Measurements from ENCODE around the gene TET1.
"Not testable (repeated sequence)": the region's sequence is repeated elsewhere in the genome, so short reads cannot be mapped to it uniquely, and the experiment has no call there.

Gene TET1

GRCh38 chr10:68560186-68560942 lies at the start of gene TET1:
Gene TET1 (plus strand): TSS chr10:68560337. CDS start chr10:68572339, 12,002 bp downstream.
- peak within 1 kb of the TSS; percentile 66 for H3K4me3 Mint-ChIP-seq
- H3K36me3 Mint-ChIP-seq: no peaks in the 10 kb centered on the region
- no peaks in the 10 kb centered on the region for H3K9me3 Mint-ChIP-seq
- H3K27ac Mint-ChIP-seq: no peak within 1 kb of the TSS
- H3K4me1 Mint-ChIP-seq: peaks cover 29% of the 10 kb centered on the region
- peak; percentile 48 for ATAC-seq
- H3K27me3 Mint-ChIP-seq: peaks cover 80% of the 10 kb centered on the region

GRCh38 chr10:68516216-68516615 lies 43.9 kb upstream of the TET1 start:
- not testable (repeated sequence) for ATAC-seq, H3K27ac Mint-ChIP-seq, H3K4me3 Mint-ChIP-seq, H3K4me1 Mint-ChIP-seq, H3K9me3 Mint-ChIP-seq, H3K27me3 Mint-ChIP-seq
- H3K36me3 Mint-ChIP-seq: peaks cover 15% of the 10 kb centered on the region

GRCh38 chr10:68516766-68517165 lies 43.4 kb upstream of the TET1 start:
- Mint-ChIP-seq H3K27ac (no peak overlapping the region), H3K4me3 (no peak overlapping the region), H3K4me1 (no peaks in the 10 kb centered on the region), H3K36me3 (peaks cover 16% of the 10 kb centered on the region), H3K27me3 (no peaks in the 10 kb centered on the region), H3K9me3 (no peaks in the 10 kb centered on the region)
- no peak for ATAC-seq

- Mint-ChIP-seq H3K36me3 (peaks cover 20% of the 10 kb centered on the region), H3K4me1 (no peaks in the 10 kb centered on the region)
These were observed 42.9 kb upstream of the TET1 start for GRCh38 chr10:68517188-68517587.

GRCh38 chr10:68518609-68519008 lies 41.5 kb upstream of the TET1 start:
- not testable (repeated sequence) for H3K4me3 Mint-ChIP-seq, H3K27ac Mint-ChIP-seq, ATAC-seq, H3K9me3 Mint-ChIP-seq, H3K4me1 Mint-ChIP-seq, H3K27me3 Mint-ChIP-seq
- peaks cover 16% of the 10 kb centered on the region for H3K36me3 Mint-ChIP-seq

More at GRCh38 chr10:68517188-68517587, 42.9 kb upstream of the TET1 start:
- ATAC-seq: no peak
- Mint-ChIP-seq H3K9me3 (no peaks in the 10 kb centered on the region), H3K27me3 (no peaks in the 10 kb centered on the region), H3K27ac (no peak overlapping the region), H3K4me3 (no peak overlapping the region)

GRCh38 chr10:68525490-68526038 lies 34.6 kb upstream of the TET1 start:
- not testable (repeated sequence) for ATAC-seq, H3K27ac Mint-ChIP-seq, H3K27me3 Mint-ChIP-seq, H3K4me3 Mint-ChIP-seq, H3K9me3 Mint-ChIP-seq
- Mint-ChIP-seq H3K36me3 (peaks cover 11% of the 10 kb centered on the region), H3K4me1 (peaks cover 16% of the 10 kb centered on the region)

- no peak for ATAC-seq
- Mint-ChIP-seq H3K36me3 (peaks cover 10% of the 10 kb centered on the region), H3K4me3 (peak overlapping the region; percentile 89)
These were observed 33.4 kb upstream of the TET1 start for GRCh38 chr10:68526634-68527307.

GRCh38 chr10:68536973-68537372 lies 23.2 kb upstream of the TET1 start:
- ATAC-seq: no peak
- Mint-ChIP-seq H3K4me3 (no peak overlapping the region), H3K27me3 (no peaks in the 10 kb centered on the region), H3K9me3 (no peaks in the 10 kb centered on the region), H3K27ac (no peak overlapping the region), H3K4me1 (no peaks in the 10 kb centered on the region), H3K36me3 (no peaks in the 10 kb centered on the region)

More at GRCh38 chr10:68526634-68527307, 33.4 kb upstream of the TET1 start:
- Mint-ChIP-seq H3K4me1 (peaks cover 16% of the 10 kb centered on the region), H3K27ac (peak overlapping the region; percentile 83), H3K9me3 (no peaks in the 10 kb centered on the region), H3K27me3 (no peaks in the 10 kb centered on the region)

- Mint-ChIP-seq H3K36me3 (no peaks in the 10 kb centered on the region), H3K4me3 (no peak overlapping the region), H3K4me1 (no peaks in the 10 kb centered on the region), H3K27ac (no peak overlapping the region), H3K27me3 (no peaks in the 10 kb centered on the region), H3K9me3 (no peaks in the 10 kb centered on the region)
- ATAC-seq: no peak
These were observed 22.3 kb upstream of the TET1 start for GRCh38 chr10:68537796-68538195.

- Mint-ChIP-seq H3K4me1 (no peaks in the 10 kb centered on the region), H3K4me3 (no peak overlapping the region), H3K27ac (no peak overlapping the region), H3K27me3 (no peaks in the 10 kb centered on the region), H3K9me3 (no peaks in the 10 kb centered on the region), H3K36me3 (no peaks in the 10 kb centered on the region)
- peak; percentile 81 for ATAC-seq
These were observed 16.9 kb upstream of the TET1 start for GRCh38 chr10:68543004-68543918.

- ATAC-seq: peak; percentile 58
- no peak overlapping the region for H3K27ac Mint-ChIP-seq
- no peak overlapping the region for H3K4me3 Mint-ChIP-seq
- no peaks in the 10 kb centered on the region for H3K4me1 Mint-ChIP-seq
- no peaks in the 10 kb centered on the region for H3K9me3 Mint-ChIP-seq
- H3K36me3 Mint-ChIP-seq: no peaks in the 10 kb centered on the region
- peaks cover 9% of the 10 kb centered on the region for H3K27me3 Mint-ChIP-seq
These were observed 9.3 kb upstream of the TET1 start for GRCh38 chr10:68550747-68551411.

- no peak overlapping the region for H3K4me3 Mint-ChIP-seq
- H3K27ac Mint-ChIP-seq: no peak overlapping the region
- no peak for ATAC-seq
- peaks cover 20% of the 10 kb centered on the region for H3K27me3 Mint-ChIP-seq
- no peaks in the 10 kb centered on the region for H3K36me3 Mint-ChIP-seq
- H3K9me3 Mint-ChIP-seq: no peaks in the 10 kb centered on the region
- H3K4me1 Mint-ChIP-seq: no peaks in the 10 kb centered on the region
These were observed 7.0 kb upstream of the TET1 start for GRCh38 chr10:68553138-68553537.

GRCh38 chr10:68553599-68553998 lies 6.5 kb upstream of the TET1 start:
- H3K9me3 Mint-ChIP-seq: no peaks in the 10 kb centered on the region
- no peaks in the 10 kb centered on the region for H3K4me1 Mint-ChIP-seq
- H3K36me3 Mint-ChIP-seq: no peaks in the 10 kb centered on the region
- no peak overlapping the region for H3K4me3 Mint-ChIP-seq
- peaks cover 24% of the 10 kb centered on the region for H3K27me3 Mint-ChIP-seq
- no peak for ATAC-seq
- H3K27ac Mint-ChIP-seq: no peak overlapping the region

- peaks cover 65% of the 10 kb centered on the region for H3K27me3 Mint-ChIP-seq
- no peaks in the 10 kb centered on the region for H3K9me3 Mint-ChIP-seq
- H3K27ac Mint-ChIP-seq: no peak overlapping the region
- H3K4me3 Mint-ChIP-seq: no peak overlapping the region
- H3K4me1 Mint-ChIP-seq: peaks cover 29% of the 10 kb centered on the region
- no peak for ATAC-seq
- no peaks in the 10 kb centered on the region for H3K36me3 Mint-ChIP-seq
These were observed 1.7 kb upstream of the TET1 start for GRCh38 chr10:68558478-68558877.
